K562 (cell line): ENCODE results near the gene HAL. TPM values are rescaled to one million over a fixed set of nuclear protein-coding genes. Genes with fewer than 3 reads are reported as not detected.

ENCODE experiments used
- ATAC-seq: fragments of 200-7000 bp; cut with Tn5 transposase; 3 replicates; pipeline ENCODE4 v1.9.1; 2020; ENCODE audit warnings: moderate library complexity
- BruUV-seq: library from RNA; stranded (reverse); fragments of 400-500 nt; replicated peaks from 2 replicates; lab custom pipeline; 2021; lab: Mats Ljungman, UMichigan
- CTCF ChIA-PET: fragments of 300-600 bp; formaldehyde crosslinking; extraction: SDS; loops from one replicate; lab custom pipeline; 2021; ENCODE audit warnings: low intra/inter-chr PET ratio; lab: Yijun Ruan, JAX
- POLR2A ChIA-PET: fragments of 300-600, 350-650 bp; sonication (Branson Sonifier 250); formaldehyde crosslinking; extraction: SDS; loops from one replicate; lab custom pipeline; 2021; ENCODE audit warnings: antibody characterized with exemption, inconsistent platforms; lab: Yijun Ruan, JAX
- DNase-seq, 4 experiments: peaks; one replicate each; pipeline versions ENCODE4 v3.0.0 to v3.0.0-alpha.2; 2011 to 2018; ENCODE audit warnings: low spot score in 3 of 4, mixed read lengths in 3 of 4; ENCODE audit errors: extremely low read depth in 1 of 4
- FAIRE-seq: peaks from 2 replicates; lab custom pipeline; 2011; peaks lifted over from hg19 to GRCh38; lab: Jason Lieb, UNC
- H2AFZ ChIP-seq: 2 replicates; pipeline ENCODE4 v1.6.0; 2011; ENCODE audit warnings: low read depth, low read length, control low read depth, inconsistent platforms
- H3K27ac ChIP-seq: fragments of 200-600 bp; 3 replicates; pipeline ENCODE4 v1.8.0; 2011; ENCODE audit warnings: low read depth, mild to moderate bottlenecking, control low read depth, inconsistent platforms, low read length, moderate library complexity, mixed read lengths; ENCODE audit errors: extremely low read depth
- H3K27me3 ChIP-seq, 2 experiments: fragments of 300-600 bp in 1 of 2; 2 replicates in 1 of 2; 3 replicates in 1 of 2; pipeline versions ENCODE4 v1.6.0 to v1.8.0; 2011; ENCODE audit warnings: inconsistent platforms in 2 of 2, low read length in 2 of 2, mild to moderate bottlenecking in 1 of 2, mixed read lengths in 1 of 2, moderate library complexity in 1 of 2; ENCODE audit not compliant: control insufficient read depth in 2 of 2, insufficient read depth in 2 of 2
- H3K36me3 ChIP-seq: fragments of 300-600 bp; 3 replicates; pipeline ENCODE4 v1.8.0; 2011; ENCODE audit warnings: mild to moderate bottlenecking, low read length, inconsistent platforms; ENCODE audit not compliant: control insufficient read depth, insufficient read depth
- H3K4me1 ChIP-seq, 2 experiments: fragments of 200-600 bp in 1 of 2; replicated peaks in 1 of 2; 2 replicates in 1 of 2; 3 replicates in 1 of 2; pipeline versions ENCODE4 v1.5.1 to v1.8.0; 2011; ENCODE audit warnings: inconsistent platforms in 2 of 2, low read length in 2 of 2, mild to moderate bottlenecking in 1 of 2, mixed read lengths in 1 of 2, moderate library complexity in 1 of 2; ENCODE audit not compliant: control insufficient read depth in 2 of 2, insufficient read depth in 2 of 2
- H3K4me2 ChIP-seq: 2 replicates; pipeline ENCODE4 v1.6.1; 2011; ENCODE audit warnings: low read length, control low read depth, inconsistent platforms, mixed read lengths; ENCODE audit not compliant: insufficient read depth
- H3K4me3 ChIP-seq: fragments of 200-600 bp; sonication (generic), shearing (Covaris generic); 2 replicates; pipeline ENCODE4 v1.5.1; 2016; ENCODE audit warnings: control low read depth, inconsistent platforms
- H3K79me2 ChIP-seq: fragments of 200-600 bp; 3 replicates; pipeline ENCODE4 v1.8.0; 2011; ENCODE audit warnings: low read length, inconsistent platforms; ENCODE audit not compliant: control insufficient read depth, insufficient read depth
- H3K9ac ChIP-seq, 2 experiments: 2 replicates each; pipeline versions ENCODE4 v1.6.0 to v1.6.1; 2011; ENCODE audit warnings: low read depth in 2 of 2, low read length in 2 of 2, control low read depth in 1 of 2, inconsistent platforms in 1 of 2, mild to moderate bottlenecking in 1 of 2, mixed read lengths in 1 of 2; ENCODE audit not compliant: insufficient read depth in 1 of 2
- H3K9me1 ChIP-seq: one replicate; pipeline ENCODE4 v1.6.0; 2011; ENCODE audit warnings: inconsistent platforms, mild to moderate bottlenecking, low read length, moderate library complexity; ENCODE audit not compliant: control insufficient read depth, insufficient read depth
- H3K9me3 ChIP-seq: replicated peaks from 2 replicates; pipeline ENCODE4 v1.5.1; 2011; ENCODE audit warnings: low read depth, low read length, inconsistent platforms; ENCODE audit not compliant: control insufficient read depth, insufficient read depth
- H4K20me1 ChIP-seq: replicated peaks from 2 replicates; pipeline ENCODE4 v1.6.1; 2011; ENCODE audit warnings: low read length, inconsistent platforms, mixed read lengths; ENCODE audit not compliant: control insufficient read depth, insufficient read depth
- BRD4 ChIP-seq: fragments of 200-600 bp; sonication (generic); IDR thresholded peaks from 2 replicates; pipeline ENCODE4 v1.6.1; 2017; ENCODE audit warnings: inconsistent platforms
- CHD1 ChIP-seq: fragments of 200-600 bp; sonication (generic); IDR thresholded peaks from one replicate; pipeline ENCODE4 v1.6.1; 2012; ENCODE audit warnings: mild to moderate bottlenecking, moderate library complexity, low read length, inconsistent platforms
- MCM3 ChIP-seq: fragments of 450-650 bp; IDR thresholded peaks from 2 replicates; pipeline ENCODE4 v1.6.1; 2016
- MEF2D ChIP-seq: conservative IDR thresholded peaks from 2 replicates; pipeline ENCODE4 v1.6.1; 2016; ENCODE audit warnings: low read depth, missing genetic modification characterization, missing compliant biosample characterization
- NCOR1 ChIP-seq: fragments of 450-650 bp; IDR thresholded peaks from 2 replicates; pipeline ENCODE4 v1.6.1; 2016; ENCODE audit warnings: mild to moderate bottlenecking, moderate library complexity
- POLR2B ChIP-seq: fragments of 450-650 bp; IDR thresholded peaks from 2 replicates; pipeline ENCODE4 v1.6.1; 2018; ENCODE audit warnings: low read depth; ENCODE audit not compliant: partially characterized antibody
- RBM17 ChIP-seq: fragments of 200-400 bp; formaldehyde crosslinking; IDR thresholded peaks from 2 replicates; pipeline ENCODE4 v1.6.1; 2017; ENCODE audit warnings: low read depth, mild to moderate bottlenecking, low read length, borderline replicate concordance
- TFAP4 ChIP-seq: sonication (generic); formaldehyde crosslinking; IDR thresholded peaks from 2 replicates; pipeline ENCODE4 v1.8.0; 2022; ENCODE audit warnings: missing genetic modification reagents, mild to moderate bottlenecking, moderate library complexity, borderline replicate concordance
- ZFP1 ChIP-seq: fragments of 450-650 bp; formaldehyde crosslinking; IDR thresholded peaks from 2 replicates; pipeline ENCODE4 v1.4.0; 2020; ENCODE audit warnings: mild to moderate bottlenecking, mixed read lengths
- ZFP30 ChIP-seq: fragments of 250-450 bp; sonication (Bioruptor Pico); IDR thresholded peaks from 2 replicates; pipeline ENCODE4 v1.8.0; 2022; ENCODE audit warnings: moderate library complexity, mild to moderate bottlenecking, inconsistent platforms, borderline replicate concordance
- WGBS: fragments of 100-300 bp; shearing (Covaris generic); methylation state at CpG from one replicate; pipeline ENCODE4 v1.1.6; 2016; ENCODE audit warnings: low coverage, mixed read lengths; ENCODE audit not compliant: insufficient coverage; ENCODE audit errors: missing lambda C conversion rate; 5-methylcytosine and 5-hydroxymethylcytosine counted together
- in situ Hi-C: fragments of 300-500 bp; cut with MboI; formaldehyde crosslinking; loops from 4 replicates; pipeline ENCODE4 v1.15.0; 2018; ENCODE audit warnings: inconsistent platforms, mixed read lengths
- intact Hi-C: fragments of 100-400 bp; cut with micrococcal nuclease; formaldehyde crosslinking; loops from 2 replicates; pipeline ENCODE4 v1.14.2; 2022
- polyA plus RNA-seq, 8 experiments: library from polyadenylated mRNA; depleted of rRNA in 4 of 8; stranded (reverse) in 5 of 8; unstranded in 3 of 8; fragments of >200 nt; fragmentation: Nextera tagmentation in 2 of 8; fragmentation: Illumina TruSeq in 1 of 8; extraction: Ambion mirVana in 2 of 8; extraction: Trizol in 1 of 8; gene quantifications; 2 replicates each; pipeline versions ENCODE4 v1.2.1 to v1.2.3, GENCODE V29; 2011 to 2014; ENCODE audit warnings: inconsistent platforms in 1 of 8, missing spikeins in 1 of 8
- total RNA-seq, 7 experiments: library from RNA; depleted of rRNA in 6 of 7; stranded (reverse); fragments of >200 nt in 6 of 7; fragmentation: Illumina TruSeq in 2 of 7; extraction: Trizol in 2 of 7; gene quantifications; 2 replicates each; pipeline versions ENCODE4 v1.2.1 to v1.2.3, GENCODE V29; 2011 to 2021; ENCODE audit warnings: low replicate concordance in 1 of 7
- TF ChIP-seq, protein P1 (sequence below): fragments of 250-450 bp; sonication (Bioruptor Pico); IDR thresholded peaks from 2 replicates; pipeline ENCODE4 v1.4.0; 2020; ENCODE audit warnings: mild to moderate bottlenecking, moderate library complexity, borderline replicate concordance
- TF ChIP-seq, protein P2 (sequence below): fragments of 450-650 bp; formaldehyde crosslinking; IDR thresholded peaks from 2 replicates; pipeline ENCODE4 v1.4.0; 2020; ENCODE audit warnings: mild to moderate bottlenecking, moderate library complexity

Gene HAL
- total and polyA plus RNA-seq, 9 of the 15 experiments (the other 6 are each of a cell fraction or from before 2014, with no cell fraction given): 0.03 to 0.36 (median 0.20) TPM; not detected in 4

DNA sequence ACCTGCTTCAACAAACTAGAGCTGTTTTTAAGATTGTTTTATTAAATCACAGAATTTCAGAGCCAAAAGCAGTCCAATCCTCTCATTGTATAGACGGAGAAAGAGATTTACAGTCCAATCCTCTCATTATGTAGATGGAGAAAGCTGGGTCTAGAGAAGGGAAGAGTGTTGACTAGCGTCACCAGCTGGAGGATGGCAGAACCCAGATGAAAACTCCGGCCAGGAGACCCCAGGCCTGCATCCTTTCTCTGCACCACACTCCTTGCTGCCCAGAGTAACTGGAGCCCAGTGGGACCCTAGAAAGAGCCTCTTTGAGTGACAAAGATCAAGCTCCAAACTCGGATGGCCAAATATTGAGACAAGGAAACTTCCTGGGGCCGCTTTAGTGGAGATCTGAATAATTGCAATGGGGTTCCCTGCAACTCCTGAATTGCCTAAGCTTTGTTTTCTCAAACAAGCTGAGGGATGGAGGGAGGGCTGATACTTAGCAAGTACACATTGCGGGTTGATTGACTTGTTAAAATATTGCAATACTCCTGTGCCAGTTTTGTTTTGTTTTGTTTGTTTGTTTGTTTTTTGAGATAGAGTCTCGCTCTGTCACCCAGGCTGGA is 40.5 kb downstream of the HAL start:
- CTCF ChIA-PET: no interaction called here
- no peak for ATAC-seq
- H3K27me3 ChIP-seq: peaks cover 2 to 8% of the 10 kb centered on the region in 2 experiments; a peak in 3 of 5 replicates
- no peak overlapping the region for H3K4me2 ChIP-seq
- POLR2A ChIA-PET: interaction anchor here (0.8 to 1.8 kb wide), 3 partner anchors 9 to 12 kb away, joined by 3 to 6 read pairs (median 5); no protein-coding TSS in a partner anchor
- H3K9me3 ChIP-seq: no peaks in the 10 kb centered on the region
- no TSS peak for BruUV-seq
- H4K20me1 ChIP-seq: no peaks in the 10 kb centered on the region
- no peak overlapping the region for H3K9ac ChIP-seq
- no peak overlapping the region for H2AFZ ChIP-seq
- FAIRE-seq: no peak
- TF ChIP-seq BRD4: no peak
- no peak for TF ChIP-seq CHD1
- TF ChIP-seq ZFP1 (CRISPR knock-in tag): no peak
- no peak for TF ChIP-seq MCM3
- TF ChIP-seq TFAP4 (CRISPR knock-in tag): no peak
- TF ChIP-seq MEF2D (tag): no peak
- TF ChIP-seq, protein P1, sequence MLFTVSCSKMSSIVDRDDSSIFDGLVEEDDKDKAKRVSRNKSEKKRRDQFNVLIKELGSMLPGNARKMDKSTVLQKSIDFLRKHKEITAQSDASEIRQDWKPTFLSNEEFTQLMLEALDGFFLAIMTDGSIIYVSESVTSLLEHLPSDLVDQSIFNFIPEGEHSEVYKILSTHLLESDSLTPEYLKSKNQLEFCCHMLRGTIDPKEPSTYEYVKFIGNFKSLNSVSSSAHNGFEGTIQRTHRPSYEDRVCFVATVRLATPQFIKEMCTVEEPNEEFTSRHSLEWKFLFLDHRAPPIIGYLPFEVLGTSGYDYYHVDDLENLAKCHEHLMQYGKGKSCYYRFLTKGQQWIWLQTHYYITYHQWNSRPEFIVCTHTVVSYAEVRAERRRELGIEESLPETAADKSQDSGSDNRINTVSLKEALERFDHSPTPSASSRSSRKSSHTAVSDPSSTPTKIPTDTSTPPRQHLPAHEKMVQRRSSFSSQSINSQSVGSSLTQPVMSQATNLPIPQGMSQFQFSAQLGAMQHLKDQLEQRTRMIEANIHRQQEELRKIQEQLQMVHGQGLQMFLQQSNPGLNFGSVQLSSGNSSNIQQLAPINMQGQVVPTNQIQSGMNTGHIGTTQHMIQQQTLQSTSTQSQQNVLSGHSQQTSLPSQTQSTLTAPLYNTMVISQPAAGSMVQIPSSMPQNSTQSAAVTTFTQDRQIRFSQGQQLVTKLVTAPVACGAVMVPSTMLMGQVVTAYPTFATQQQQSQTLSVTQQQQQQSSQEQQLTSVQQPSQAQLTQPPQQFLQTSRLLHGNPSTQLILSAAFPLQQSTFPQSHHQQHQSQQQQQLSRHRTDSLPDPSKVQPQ (CRISPR knock-in tag): no peak
- TF ChIP-seq ZFP30 (CRISPR knock-in tag): no peak
- TF ChIP-seq POLR2B: no peak
- TF ChIP-seq NCOR1: no peak
- no peak for TF ChIP-seq RBM17
- TF ChIP-seq, protein P2, sequence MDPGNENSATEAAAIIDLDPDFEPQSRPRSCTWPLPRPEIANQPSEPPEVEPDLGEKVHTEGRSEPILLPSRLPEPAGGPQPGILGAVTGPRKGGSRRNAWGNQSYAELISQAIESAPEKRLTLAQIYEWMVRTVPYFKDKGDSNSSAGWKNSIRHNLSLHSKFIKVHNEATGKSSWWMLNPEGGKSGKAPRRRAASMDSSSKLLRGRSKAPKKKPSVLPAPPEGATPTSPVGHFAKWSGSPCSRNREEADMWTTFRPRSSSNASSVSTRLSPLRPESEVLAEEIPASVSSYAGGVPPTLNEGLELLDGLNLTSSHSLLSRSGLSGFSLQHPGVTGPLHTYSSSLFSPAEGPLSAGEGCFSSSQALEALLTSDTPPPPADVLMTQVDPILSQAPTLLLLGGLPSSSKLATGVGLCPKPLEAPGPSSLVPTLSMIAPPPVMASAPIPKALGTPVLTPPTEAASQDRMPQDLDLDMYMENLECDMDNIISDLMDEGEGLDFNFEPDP (CRISPR knock-in tag): no peak
- whole genome bisulfite sequencing: 14% methylated on average over 7 of the region's 7 CpGs
- no peak for DNase-seq
- intact Hi-C loops: no loop called here
- no peaks in the 10 kb centered on the region for H3K79me2 ChIP-seq
- no peaks in the 10 kb centered on the region for H3K9me1 ChIP-seq
- no peak overlapping the region for H3K4me3 ChIP-seq
- H3K36me3 ChIP-seq: no peaks in the 10 kb centered on the region
- H3K4me1 ChIP-seq: no peaks in the 10 kb centered on the region
- in situ Hi-C loops: no loop called here
- H3K27ac ChIP-seq: no peak overlapping the region
